Gastroesophageal sphincter (tissue), 3 donors: ENCODE data around the gene MPZL1.

Source experiments
- CTCF ChIP-seq, 4 experiments: fragments of 200-600 bp in 2 of 4; fragments of 450-650 bp in 2 of 4; sonication (generic) in 1 of 4; IDR thresholded peaks; one replicate each; pipeline ENCODE4 v1.5.1; 2017 to 2019; ENCODE audit warnings: antibody characterized with exemption in 4 of 4, mild to moderate bottlenecking in 2 of 4, moderate library complexity in 2 of 4
- EP300 ChIP-seq: sonication (generic); formaldehyde crosslinking; IDR thresholded peaks from one replicate; pipeline ENCODE4 v1.6.1; 2017; ENCODE audit warnings: antibody characterized with exemption, mild to moderate bottlenecking
- POLR2A ChIP-seq, 2 donors: fragments of 450-650 bp; IDR thresholded peaks; one replicate each; pipeline ENCODE4 v1.6.1; 2017; ENCODE audit warnings: antibody characterized with exemption in 2 of 2, mild to moderate bottlenecking in 2 of 2, moderate library complexity in 1 of 2
- POLR2AphosphoS5 ChIP-seq: sonication (generic); formaldehyde crosslinking; IDR thresholded peaks from one replicate; pipeline ENCODE4 v1.6.1; 2017; ENCODE audit warnings: antibody characterized with exemption

DNA sequence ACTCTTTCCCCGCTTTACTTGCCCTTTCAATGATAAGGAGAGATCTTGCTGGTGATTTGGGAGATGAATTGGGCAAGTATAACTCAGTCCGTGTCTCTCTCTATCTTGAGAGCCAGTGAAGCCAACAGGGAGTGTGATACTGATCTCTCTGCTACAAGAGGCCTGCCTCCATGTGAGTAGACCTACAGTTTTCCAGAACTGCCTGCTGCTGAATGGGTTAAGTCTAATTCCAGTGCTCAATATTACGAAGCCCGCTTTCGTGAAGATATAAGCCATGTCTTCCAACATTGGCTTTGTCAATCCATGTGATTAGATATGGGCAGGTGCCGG is 99.5 kb downstream of the MPZL1 start:
- TF ChIP-seq CTCF (IDR thresholded peaks at IDR 0.05): no peak
- no peak for TF ChIP-seq POLR2A (IDR thresholded peaks at IDR 0.05)
- TF ChIP-seq POLR2AphosphoS5: no peak
- TF ChIP-seq EP300: no peak
